NCI-H2029 treated with DMSO at 0.1 percent for 48 hours (cell line): Measurements from ENCODE around the gene MEGF8.
A peak's percentile ranks its signal among the peaks of the same experiment; 100 is the strongest.

Source experiments
- DNase-seq: peaks from one replicate; lab custom pipeline; 2025; lab: John Stamatoyannopoulos, UW

Gene MEGF8

DNA sequence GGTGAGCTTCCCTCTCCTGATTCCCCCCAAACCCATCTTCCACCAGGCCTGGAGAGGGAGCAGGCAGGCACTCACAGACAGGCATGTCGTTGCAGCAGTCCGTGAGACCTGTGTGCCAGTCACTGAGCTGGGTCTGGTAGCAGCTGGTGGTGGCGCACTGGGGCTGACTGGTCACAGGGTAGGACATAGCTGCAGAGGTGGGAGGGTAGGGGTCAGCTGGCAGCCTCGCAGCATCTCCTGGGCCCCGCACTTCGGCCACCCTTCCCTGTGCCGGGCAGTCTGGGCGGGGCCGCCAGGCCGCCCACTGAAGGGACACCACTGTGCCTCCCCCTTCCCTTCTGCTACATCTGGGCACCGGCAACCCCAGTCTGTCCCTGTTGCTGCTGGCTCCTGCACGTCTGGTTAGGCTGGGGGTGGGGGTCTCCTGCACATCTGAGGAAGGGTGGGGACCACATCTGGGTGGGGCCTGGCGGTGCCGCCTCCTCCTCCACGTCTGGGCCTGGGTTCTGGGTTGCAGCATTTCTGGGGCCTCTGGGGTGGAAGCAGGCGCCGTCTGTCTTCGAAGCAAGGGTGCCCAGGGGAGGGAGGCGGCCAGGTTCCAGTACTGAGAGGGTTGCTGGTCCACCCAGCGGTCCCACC is 63.5 kb downstream of the MEGF8 start:
- DNase-seq: no peak

- no peak for DNase-seq
These were observed 64.5 kb downstream of the MEGF8 start, which contains the start of gene CNFN for GRCh38 chr19:42389899-42390298. TSS of gene CNFN (minus strand) at chr19:42390297. CDS start at chr19:42389037, 1,260 bp downstream.

- no peak for DNase-seq
These were observed 66.7 kb downstream of the MEGF8 start for GRCh38 chr19:42392165-42392564.

- no peak for DNase-seq
These were observed 69.3 kb downstream of the MEGF8 start for GRCh38 chr19:42394751-42395150.

DNA sequence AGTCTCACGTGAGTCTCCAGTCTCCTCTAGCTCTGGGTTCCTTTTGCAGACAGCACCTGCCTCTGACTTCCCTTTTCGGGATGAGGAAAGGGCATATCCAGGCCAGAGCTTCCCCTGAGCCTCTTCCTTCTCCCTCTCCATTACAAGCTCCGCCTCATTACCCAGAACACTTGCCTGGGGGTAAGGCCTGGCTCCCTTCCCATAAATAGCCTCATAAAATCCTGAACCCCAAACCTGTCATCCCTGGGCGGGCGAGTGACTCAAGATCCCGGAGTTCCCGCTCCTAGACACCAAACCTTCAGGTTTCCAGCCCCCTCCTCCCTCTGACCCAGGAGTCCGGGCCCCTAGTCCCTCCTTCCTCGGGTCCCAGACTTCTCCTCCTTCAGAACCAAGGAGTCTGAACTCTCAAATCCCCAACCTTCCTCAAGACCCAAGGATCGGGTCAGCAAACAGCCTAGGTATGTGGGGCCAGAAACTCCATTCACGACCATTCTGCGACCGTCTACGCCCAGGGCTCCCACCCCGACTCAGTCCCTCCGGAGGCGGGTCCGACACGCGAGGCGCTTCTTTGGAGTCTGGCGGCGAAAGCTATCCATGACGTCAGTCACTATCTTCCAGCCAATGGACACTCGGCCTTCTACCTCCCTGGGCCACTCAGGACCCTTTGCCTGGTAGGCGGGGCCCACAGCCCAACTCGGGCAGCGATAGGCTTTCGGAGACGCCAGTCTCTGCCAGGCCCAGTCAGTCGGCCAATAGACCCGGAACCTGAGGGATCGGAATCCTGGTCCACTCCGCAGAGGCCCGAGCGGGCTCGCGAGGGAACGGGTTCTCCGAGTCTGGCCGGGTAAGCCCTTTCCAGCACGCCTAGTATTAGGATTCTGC is 71.2 kb downstream of the MEGF8 start:
- peak; percentile 85 for DNase-seq

DNA sequence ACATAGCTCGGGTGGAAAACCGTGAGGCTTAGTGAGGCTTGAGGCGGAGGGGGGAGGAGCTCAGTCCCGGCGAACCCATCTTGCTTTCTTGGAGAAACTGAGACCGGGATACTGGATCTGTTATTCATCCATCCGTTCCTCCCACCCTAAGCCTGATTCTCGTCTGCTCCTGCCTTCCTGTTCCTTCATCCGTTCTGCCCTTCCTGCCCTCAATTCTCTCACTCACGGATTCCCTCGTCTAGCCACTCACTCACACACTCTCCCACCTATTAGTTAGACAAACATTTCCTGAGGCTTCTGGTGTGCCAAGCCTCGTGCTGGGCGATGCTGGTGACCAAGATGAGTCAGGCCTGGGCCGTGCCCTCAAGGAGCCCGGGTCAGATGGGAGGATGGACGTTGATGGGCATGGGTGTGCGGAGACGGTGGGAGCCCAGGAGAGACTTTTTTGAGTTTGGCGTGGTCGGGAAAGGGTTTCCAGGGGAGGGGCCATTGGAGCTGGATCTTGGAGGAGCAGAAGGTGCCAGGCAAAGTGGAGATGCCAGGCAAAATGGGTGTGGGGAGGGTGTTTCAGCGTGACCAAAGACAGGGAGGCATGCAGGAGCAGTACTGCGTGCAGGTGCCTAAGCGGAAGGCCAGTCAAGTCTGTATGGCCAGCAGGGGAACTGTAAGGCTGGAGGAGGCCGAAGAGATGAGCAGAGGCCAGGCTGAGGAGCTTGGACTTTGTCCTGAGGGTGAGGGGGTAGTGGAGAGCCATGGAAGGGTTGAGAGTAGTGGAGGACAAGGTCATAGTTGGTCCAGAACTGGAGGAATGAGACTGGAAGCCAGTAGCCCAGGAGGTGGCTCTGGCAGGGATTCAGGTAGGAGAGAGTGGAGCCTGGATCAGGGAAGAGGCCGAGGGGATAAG is 72.1 kb downstream of the MEGF8 start:
- DNase-seq: no peak

DNA sequence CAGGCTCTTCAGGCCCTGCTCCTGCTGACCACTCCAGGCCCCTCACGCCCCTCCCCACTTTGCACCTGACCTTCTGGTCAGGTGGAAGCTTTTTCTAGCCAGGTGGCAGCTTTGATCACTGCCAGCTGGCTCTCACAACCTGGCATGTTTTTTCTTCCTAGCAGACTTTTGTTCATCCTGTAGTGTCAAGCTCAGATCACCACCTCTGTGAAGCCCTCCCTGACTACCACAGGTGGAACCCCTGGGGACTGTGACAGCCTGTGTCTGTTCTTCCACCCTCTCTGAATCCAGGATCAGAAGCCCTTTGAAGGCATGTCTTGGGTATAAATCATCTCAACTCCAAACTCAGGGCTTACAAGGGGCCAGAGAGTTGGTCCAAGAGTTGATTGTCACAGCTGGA is 75.0 kb downstream of the MEGF8 start:
- DNase-seq: no peak

GRCh38 chr19:42401365-42402303 is 76.2 kb downstream of the MEGF8 start:
- DNase-seq: no peak

- no peak for DNase-seq
These were observed 77.1 kb downstream of the MEGF8 start for GRCh38 chr19:42402376-42403116.

DNA sequence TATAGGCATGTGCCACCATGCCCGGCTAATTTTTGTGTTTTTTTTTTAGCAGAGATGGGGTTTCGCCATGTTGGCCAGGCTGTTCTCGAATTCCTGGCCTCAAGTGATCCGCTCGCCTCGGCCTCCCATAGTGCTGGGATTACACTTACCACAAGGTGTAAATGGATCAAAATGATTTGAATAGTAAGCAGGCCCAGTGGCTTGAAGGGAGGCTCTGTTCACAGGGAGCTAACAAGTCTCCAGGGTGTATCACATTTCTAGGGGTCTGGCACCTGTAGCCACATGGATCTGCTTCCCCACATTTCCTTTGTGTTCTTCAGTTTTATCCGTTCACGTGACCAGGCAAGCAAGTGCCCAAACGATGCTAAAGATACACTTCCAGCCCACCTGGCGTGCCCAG is 78.2 kb downstream of the MEGF8 start:
- DNase-seq: no peak

DNA sequence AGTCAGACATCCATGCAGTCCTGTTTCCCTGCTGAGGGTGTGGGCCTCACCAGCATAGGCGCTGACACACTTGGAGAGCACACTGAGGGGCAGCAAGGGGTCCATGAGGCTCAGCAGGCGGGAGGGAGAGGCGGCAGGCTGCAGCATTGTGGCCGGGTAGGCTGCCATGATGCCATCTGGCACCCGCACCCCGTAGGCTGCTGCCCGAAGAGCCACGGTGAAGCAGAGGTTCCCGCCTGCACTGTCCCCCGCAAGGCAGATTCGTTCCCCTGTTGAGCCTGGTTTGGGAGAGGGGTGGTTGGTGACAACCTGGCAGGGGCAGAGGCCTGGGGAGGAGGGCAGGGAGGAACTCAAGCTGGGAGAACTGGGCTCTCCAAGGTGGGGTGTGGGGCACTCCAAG is 80.7 kb downstream of the MEGF8 start:
- DNase-seq: no peak

DNA sequence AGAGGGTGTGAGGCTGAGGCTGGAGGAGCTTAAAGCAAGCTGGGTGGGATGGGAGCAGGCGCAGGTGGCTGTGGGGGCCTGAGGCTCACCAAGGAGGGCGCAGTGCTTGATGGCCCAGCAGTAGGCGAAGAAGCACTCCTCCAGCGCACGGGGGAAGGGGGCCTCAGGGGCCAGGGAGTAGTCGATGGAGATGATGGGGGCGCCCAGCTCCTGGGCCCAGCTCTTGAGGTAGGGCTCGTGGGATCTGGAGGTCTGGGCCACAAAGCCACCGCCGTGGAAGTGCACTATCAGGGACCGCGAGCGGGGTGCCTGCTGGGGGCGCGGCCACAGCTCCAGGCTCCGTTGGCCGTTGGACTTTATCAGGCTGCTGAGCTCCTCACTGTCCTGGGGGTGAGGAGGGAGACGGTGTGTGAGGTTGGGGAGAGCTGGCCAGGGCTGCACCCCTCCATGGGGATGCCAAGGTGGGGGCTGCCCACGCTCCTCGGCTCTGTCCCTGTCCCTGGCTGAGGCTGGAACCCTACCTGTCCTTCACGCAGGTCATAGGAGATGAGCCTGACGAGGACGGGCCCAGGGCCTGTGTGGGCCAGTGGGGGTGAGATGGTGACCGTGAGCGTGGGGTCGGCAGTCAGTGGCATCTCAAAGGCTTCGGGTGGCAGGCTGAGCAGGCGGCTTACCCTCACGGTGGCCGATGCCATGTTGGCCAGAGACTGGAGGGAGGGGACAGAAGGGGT is 81.8 kb downstream of the MEGF8 start:
- DNase-seq: no peak

DNA sequence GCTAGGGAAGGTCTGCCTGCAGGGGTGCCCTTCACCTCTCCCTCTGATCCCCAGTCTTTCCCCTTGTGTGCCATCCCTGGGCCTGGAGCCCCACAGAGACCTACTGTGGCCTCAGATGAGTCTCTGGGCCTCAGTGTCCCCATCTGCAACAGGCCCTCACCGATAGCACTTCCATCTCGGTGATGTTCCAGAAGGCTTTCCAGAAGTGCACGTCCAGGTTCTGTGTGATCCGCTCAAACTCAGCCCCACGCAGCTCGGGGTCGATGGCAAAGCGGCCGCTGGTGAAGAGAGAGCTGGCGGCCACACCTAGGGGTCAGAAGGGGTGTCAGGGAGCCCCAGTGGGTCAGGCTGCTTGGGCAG is 82.4 kb downstream of the MEGF8 start:
- no peak for DNase-seq

- no peak for DNase-seq
These were observed 84.0 kb downstream of the MEGF8 start for GRCh38 chr19:42409477-42409876.

- DNase-seq: no peak
These were observed 84.9 kb downstream of the MEGF8 start for GRCh38 chr19:42410371-42410770.

DNA sequence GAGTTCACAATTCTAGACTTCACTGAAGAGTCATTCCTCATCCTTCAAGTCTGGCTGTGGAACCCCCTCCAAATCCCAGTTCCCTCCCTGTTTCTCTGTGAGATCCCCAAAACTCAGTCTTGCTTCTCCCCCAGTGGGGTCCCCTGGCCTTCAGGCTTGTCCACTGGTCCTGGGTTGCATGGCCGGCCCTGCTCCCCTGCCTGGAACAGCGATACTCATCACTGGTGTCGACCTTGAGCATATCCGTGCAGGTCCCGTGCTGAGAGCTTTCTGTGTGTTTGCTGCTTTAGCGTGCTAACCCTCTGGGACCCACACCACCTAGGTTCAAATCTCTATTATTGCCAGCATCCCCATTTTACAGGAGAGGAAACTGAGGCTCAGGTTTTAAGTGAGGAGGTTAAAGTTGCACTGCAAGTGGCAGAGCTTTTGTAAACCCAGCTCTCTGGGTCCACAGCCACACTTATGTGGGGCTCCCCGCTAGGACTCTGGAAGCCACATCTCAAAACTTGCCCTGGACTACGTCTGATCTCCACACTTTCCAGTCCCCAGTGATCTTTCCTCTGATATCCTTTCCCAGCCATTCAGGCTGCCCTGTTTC is 86.2 kb downstream of the MEGF8 start:
- no peak for DNase-seq

DNA sequence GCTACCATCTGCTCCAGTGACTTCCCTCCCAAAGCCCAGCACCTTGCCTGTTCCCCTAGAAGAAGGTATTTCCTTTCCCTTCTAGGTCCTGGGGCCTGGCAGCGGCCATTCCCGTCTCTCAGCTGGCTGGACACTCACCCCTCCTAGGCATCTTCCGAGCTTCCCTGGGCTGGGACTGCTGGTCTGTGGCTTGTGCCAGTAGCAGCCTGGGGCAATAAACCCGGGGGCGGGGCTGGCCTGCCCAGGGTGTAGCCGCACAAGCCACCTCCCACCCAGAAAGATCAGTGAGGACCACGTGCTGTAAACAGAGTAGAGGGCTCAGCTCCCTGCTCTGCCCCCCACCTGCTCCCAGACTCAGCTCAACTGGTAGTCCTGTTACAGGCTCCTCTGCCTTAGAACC is 86.8 kb downstream of the MEGF8 start:
- DNase-seq: no peak

- DNase-seq: no peak
These were observed 87.2 kb downstream of the MEGF8 start for GRCh38 chr19:42412661-42413076.

DNA sequence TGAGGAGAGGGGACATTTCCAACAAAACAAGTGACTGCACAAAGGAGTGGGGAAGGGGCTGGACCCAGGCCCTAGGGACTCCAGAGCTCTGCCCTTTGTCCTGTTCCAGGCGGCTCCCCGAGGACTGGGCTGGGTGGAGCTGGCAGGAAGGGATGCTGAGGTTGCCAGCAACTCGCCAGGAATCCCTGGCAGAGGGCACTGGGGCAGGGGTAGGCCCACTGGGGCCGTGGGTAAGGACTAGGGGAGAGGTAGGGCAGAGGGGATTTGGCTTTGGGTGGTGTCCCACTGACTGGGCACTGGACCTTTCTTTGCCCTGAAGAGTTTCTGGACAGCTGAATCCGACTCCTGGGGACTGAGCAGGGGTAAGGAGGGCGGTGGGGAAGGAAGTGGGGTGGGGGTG is 93.9 kb downstream of the MEGF8 start:
- no peak for DNase-seq
